ENCODE results near the gene GRB14.

Gene GRB14

GRCh38 chr2:164450278-164450677 is 171.0 kb downstream of the GRB14 start:
- DNase-seq (ENCODE audit: low read depth in 1 of 2, low spot score in 1 of 2): no peak
- Histone ChIP-seq H3K27me3 (ENCODE audit: insufficient read depth, poor library complexity, severe bottlenecking) (no peaks in the 10 kb centered on the region), H3K4me3 (replicated peaks; ENCODE audit: insufficient read depth, low read length) (no peak overlapping the region), H3K27ac (replicated peaks) (no peak overlapping the region)
- no peak for TF ChIP-seq SPI1 (IDR thresholded peaks at IDR 0.05; ENCODE audit: borderline replicate concordance, low read depth)
- TF ChIP-seq POLR2AphosphoS5 (IDR thresholded peaks at IDR 0.05; ENCODE audit: low read depth): no peak
- TF ChIP-seq GABPA (IDR thresholded peaks at IDR 0.05; ENCODE audit: low read depth): no peak
- no peak for TF ChIP-seq CTCF (IDR thresholded peaks at IDR 0.05; ENCODE audit: insufficient read depth, low read length)
- TF ChIP-seq REST (IDR thresholded peaks at IDR 0.05; ENCODE audit: insufficient replicate concordance, low read depth): no peak

GRCh38 chr2:164449706-164450105 is 171.6 kb downstream of the GRB14 start:
- H3K4me3 ChIP-seq (replicated peaks; ENCODE audit: insufficient read depth, low read length): no peak overlapping the region
- H3K27me3 ChIP-seq (ENCODE audit: insufficient read depth, poor library complexity, severe bottlenecking): no peaks in the 10 kb centered on the region
- H3K27ac ChIP-seq (replicated peaks): no peak overlapping the region
- TF ChIP-seq GABPA (IDR thresholded peaks at IDR 0.05; ENCODE audit: low read depth) (no peak), SPI1 (IDR thresholded peaks at IDR 0.05; ENCODE audit: borderline replicate concordance, low read depth) (no peak), POLR2AphosphoS5 (IDR thresholded peaks at IDR 0.05; ENCODE audit: low read depth) (no peak), REST (IDR thresholded peaks at IDR 0.05; ENCODE audit: insufficient replicate concordance, low read depth) (no peak), CTCF (IDR thresholded peaks at IDR 0.05; ENCODE audit: insufficient read depth, low read length) (no peak)
- DNase-seq (ENCODE audit: low read depth in 1 of 2, low spot score in 1 of 2): no peak

GRCh38 chr2:164447660-164448059 is 173.6 kb downstream of the GRB14 start:
- no peak overlapping the region for H3K27ac ChIP-seq (replicated peaks)
- no peak overlapping the region for H3K4me3 ChIP-seq (replicated peaks; ENCODE audit: insufficient read depth, low read length)
- no peak for DNase-seq (ENCODE audit: low read depth in 1 of 2, low spot score in 1 of 2)
- TF ChIP-seq SPI1 (IDR thresholded peaks at IDR 0.05; ENCODE audit: borderline replicate concordance, low read depth) (no peak), POLR2AphosphoS5 (IDR thresholded peaks at IDR 0.05; ENCODE audit: low read depth) (no peak), CTCF (IDR thresholded peaks at IDR 0.05; ENCODE audit: insufficient read depth, low read length) (no peak), GABPA (IDR thresholded peaks at IDR 0.05; ENCODE audit: low read depth) (no peak), REST (IDR thresholded peaks at IDR 0.05; ENCODE audit: insufficient replicate concordance, low read depth) (no peak)
- H3K27me3 ChIP-seq (ENCODE audit: insufficient read depth, poor library complexity, severe bottlenecking): no peaks in the 10 kb centered on the region

All from HL-60 (cell line).